ENCODE results near the gene CNDP1.

DNA sequence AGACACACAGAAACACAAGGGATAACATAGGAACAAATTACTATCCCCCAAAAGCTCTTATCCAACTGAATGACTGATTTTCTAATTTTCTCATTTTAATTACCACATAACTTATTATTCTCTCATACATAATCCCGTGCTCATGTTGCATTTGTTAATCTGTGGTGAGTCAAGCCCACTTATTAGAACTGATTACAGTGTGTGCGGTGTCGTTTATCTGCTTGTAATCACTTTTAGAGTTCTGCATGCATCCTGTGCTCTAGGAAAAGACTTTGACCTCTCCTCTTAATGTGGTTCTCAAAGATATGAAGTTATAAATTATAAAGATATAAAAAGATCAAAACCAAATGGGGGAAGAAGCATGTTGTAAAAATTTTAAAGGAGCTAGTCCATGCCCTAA lies 29.7 kb downstream of the CNDP1 start:
- TF ChIP-seq POLR2AphosphoS5 (IDR thresholded peaks at IDR 0.05; ENCODE audit: borderline replicate concordance, low read depth, low read length) (no peak), EZH2 (IDR thresholded peaks at IDR 0.05) (no peak)

All from SK-N-MC (cell line).